ENCODE measurements around the gene ARMC3. TPM values are rescaled to one million over a fixed set of nuclear protein-coding genes. Genes with fewer than 3 reads are reported as not detected.
A peak's percentile ranks its signal among the peaks of the same experiment; 100 is the strongest.

ARMC3 gene
- total and polyA plus RNA-seq, 9 of the 15 experiments (the other 6 are each of a cell fraction or from before 2014, with no cell fraction given), result 0.33 to 1.1 (median 0.62) TPM

DNA sequence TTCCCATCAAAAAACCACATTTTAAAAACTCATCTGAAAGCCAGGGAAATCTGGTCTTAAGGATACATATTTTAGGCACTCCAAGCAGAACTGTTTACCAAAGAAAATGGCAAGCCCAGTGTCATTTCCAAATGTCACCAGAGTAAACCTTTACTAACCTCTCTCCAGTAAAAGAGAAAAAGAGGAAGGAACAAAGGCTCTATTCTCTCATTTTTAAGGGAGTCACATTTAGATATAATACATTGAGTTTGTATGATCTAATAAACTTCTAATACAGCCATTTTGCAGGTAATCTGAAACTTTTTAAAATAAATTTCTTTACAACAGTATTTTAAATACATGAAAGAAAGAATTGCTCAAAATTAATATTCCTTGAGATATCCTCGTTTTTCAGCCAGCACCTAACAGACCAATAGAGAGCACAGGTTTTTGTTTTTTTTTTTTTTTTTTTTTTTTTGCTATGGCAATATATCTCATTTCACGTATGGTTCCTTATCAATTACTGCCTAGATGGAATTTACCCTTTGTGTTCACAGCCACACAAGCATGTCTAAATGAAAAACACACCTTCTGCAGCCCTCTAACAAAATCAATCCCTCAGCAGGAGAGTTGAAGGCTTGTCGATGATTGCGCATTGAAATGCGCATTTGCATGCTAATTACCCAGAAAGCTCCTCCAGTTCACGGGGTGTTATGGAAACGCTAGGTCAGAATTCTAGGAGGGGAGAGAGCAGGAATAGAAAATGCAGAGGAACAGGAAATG lies 127.8 kb downstream of the ARMC3 start (continued):
- TF ChIP-seq, protein P1, sequence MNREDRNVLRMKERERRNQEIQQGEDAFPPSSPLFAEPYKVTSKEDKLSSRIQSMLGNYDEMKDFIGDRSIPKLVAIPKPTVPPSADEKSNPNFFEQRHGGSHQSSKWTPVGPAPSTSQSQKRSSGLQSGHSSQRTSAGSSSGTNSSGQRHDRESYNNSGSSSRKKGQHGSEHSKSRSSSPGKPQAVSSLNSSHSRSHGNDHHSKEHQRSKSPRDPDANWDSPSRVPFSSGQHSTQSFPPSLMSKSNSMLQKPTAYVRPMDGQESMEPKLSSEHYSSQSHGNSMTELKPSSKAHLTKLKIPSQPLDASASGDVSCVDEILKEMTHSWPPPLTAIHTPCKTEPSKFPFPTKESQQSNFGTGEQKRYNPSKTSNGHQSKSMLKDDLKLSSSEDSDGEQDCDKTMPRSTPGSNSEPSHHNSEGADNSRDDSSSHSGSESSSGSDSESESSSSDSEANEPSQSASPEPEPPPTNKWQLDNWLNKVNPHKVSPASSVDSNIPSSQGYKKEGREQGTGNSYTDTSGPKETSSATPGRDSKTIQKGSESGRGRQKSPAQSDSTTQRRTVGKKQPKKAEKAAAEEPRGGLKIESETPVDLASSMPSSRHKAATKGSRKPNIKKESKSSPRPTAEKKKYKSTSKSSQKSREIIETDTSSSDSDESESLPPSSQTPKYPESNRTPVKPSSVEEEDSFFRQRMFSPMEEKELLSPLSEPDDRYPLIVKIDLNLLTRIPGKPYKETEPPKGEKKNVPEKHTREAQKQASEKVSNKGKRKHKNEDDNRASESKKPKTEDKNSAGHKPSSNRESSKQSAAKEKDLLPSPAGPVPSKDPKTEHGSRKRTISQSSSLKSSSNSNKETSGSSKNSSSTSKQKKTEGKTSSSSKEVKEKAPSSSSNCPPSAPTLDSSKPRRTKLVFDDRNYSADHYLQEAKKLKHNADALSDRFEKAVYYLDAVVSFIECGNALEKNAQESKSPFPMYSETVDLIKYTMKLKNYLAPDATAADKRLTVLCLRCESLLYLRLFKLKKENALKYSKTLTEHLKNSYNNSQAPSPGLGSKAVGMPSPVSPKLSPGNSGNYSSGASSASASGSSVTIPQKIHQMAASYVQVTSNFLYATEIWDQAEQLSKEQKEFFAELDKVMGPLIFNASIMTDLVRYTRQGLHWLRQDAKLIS (CRISPR knock-in tag; IDR thresholded peaks at IDR 0.05), result no peak
- TF ChIP-seq ZNF717 (CRISPR knock-in tag; IDR thresholded peaks at IDR 0.05) (peak; percentile 97), KLF16 (IDR thresholded peaks at IDR 0.05) (no peak), STAG1 (CRISPR knock-in tag; IDR thresholded peaks at IDR 0.05; ENCODE audit: borderline replicate concordance) (no peak), XRCC4 (IDR thresholded peaks at IDR 0.05; ENCODE audit: extremely low read depth, insufficient read depth, insufficient read length) (no peak), BDP1 (IDR thresholded peaks at IDR 0.05; ENCODE audit: insufficient read depth, insufficient read length) (no peak), MTA3 (IDR thresholded peaks at IDR 0.05; ENCODE audit: borderline replicate concordance) (peak; percentile 79; the same call in 1 of the 2 replicates), ZNF584 (CRISPR knock-in tag; IDR thresholded peaks at IDR 0.05; ENCODE audit: low read depth) (no peak)
- TF ChIP-seq, protein P2, sequence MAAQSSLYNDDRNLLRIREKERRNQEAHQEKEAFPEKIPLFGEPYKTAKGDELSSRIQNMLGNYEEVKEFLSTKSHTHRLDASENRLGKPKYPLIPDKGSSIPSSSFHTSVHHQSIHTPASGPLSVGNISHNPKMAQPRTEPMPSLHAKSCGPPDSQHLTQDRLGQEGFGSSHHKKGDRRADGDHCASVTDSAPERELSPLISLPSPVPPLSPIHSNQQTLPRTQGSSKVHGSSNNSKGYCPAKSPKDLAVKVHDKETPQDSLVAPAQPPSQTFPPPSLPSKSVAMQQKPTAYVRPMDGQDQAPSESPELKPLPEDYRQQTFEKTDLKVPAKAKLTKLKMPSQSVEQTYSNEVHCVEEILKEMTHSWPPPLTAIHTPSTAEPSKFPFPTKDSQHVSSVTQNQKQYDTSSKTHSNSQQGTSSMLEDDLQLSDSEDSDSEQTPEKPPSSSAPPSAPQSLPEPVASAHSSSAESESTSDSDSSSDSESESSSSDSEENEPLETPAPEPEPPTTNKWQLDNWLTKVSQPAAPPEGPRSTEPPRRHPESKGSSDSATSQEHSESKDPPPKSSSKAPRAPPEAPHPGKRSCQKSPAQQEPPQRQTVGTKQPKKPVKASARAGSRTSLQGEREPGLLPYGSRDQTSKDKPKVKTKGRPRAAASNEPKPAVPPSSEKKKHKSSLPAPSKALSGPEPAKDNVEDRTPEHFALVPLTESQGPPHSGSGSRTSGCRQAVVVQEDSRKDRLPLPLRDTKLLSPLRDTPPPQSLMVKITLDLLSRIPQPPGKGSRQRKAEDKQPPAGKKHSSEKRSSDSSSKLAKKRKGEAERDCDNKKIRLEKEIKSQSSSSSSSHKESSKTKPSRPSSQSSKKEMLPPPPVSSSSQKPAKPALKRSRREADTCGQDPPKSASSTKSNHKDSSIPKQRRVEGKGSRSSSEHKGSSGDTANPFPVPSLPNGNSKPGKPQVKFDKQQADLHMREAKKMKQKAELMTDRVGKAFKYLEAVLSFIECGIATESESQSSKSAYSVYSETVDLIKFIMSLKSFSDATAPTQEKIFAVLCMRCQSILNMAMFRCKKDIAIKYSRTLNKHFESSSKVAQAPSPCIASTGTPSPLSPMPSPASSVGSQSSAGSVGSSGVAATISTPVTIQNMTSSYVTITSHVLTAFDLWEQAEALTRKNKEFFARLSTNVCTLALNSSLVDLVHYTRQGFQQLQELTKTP (IDR thresholded peaks at IDR 0.05; ENCODE audit: low read depth in 1 of 2, partially characterized antibody in 2 of 2), result no peak
- TF ChIP-seq, protein P3, sequence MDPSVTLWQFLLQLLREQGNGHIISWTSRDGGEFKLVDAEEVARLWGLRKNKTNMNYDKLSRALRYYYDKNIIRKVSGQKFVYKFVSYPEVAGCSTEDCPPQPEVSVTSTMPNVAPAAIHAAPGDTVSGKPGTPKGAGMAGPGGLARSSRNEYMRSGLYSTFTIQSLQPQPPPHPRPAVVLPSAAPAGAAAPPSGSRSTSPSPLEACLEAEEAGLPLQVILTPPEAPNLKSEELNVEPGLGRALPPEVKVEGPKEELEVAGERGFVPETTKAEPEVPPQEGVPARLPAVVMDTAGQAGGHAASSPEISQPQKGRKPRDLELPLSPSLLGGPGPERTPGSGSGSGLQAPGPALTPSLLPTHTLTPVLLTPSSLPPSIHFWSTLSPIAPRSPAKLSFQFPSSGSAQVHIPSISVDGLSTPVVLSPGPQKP (CRISPR knock-in tag; IDR thresholded peaks at IDR 0.05), result no peak
- TF ChIP-seq, protein P4, sequence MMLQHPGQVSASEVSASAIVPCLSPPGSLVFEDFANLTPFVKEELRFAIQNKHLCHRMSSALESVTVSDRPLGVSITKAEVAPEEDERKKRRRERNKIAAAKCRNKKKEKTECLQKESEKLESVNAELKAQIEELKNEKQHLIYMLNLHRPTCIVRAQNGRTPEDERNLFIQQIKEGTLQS (IDR thresholded peaks at IDR 0.05), result no peak
- TF ChIP-seq, protein P4 (CRISPR knock-in tag; conservative IDR thresholded peaks at IDR 0.05), result no peak; the same call in 1 of the 2 replicates
- TF ChIP-seq, protein P5, sequence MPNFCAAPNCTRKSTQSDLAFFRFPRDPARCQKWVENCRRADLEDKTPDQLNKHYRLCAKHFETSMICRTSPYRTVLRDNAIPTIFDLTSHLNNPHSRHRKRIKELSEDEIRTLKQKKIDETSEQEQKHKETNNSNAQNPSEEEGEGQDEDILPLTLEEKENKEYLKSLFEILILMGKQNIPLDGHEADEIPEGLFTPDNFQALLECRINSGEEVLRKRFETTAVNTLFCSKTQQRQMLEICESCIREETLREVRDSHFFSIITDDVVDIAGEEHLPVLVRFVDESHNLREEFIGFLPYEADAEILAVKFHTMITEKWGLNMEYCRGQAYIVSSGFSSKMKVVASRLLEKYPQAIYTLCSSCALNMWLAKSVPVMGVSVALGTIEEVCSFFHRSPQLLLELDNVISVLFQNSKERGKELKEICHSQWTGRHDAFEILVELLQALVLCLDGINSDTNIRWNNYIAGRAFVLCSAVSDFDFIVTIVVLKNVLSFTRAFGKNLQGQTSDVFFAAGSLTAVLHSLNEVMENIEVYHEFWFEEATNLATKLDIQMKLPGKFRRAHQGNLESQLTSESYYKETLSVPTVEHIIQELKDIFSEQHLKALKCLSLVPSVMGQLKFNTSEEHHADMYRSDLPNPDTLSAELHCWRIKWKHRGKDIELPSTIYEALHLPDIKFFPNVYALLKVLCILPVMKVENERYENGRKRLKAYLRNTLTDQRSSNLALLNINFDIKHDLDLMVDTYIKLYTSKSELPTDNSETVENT (CRISPR knock-in tag; IDR thresholded peaks at IDR 0.05), result no peak

Measured in K562 (cell line).